Vagina (tissue), 2 donors: Measurements from ENCODE around the gene FAM98C.

ENCODE experiments used
- POLR2AphosphoS5 ChIP-seq, 2 donors: sonication (generic); formaldehyde crosslinking; IDR thresholded peaks; one replicate each; pipeline ENCODE4 v1.9.0; 2017; ENCODE audit warnings: antibody characterized with exemption in 2 of 2, mild to moderate bottlenecking in 2 of 2, low read depth in 1 of 2; ENCODE audit not compliant: insufficient read depth in 1 of 2
- TF ChIP-seq, protein P1 (sequence below), 3 experiments: fragments of 450-650 bp in 2 of 3; fragments of 200-600 bp in 1 of 3; sonication (generic) in 1 of 3; IDR thresholded peaks; one replicate each; pipeline ENCODE4 v1.5.1; 2017 to 2019; ENCODE audit warnings: antibody characterized with exemption in 3 of 3, mild to moderate bottlenecking in 2 of 3, moderate library complexity in 2 of 3

DNA sequence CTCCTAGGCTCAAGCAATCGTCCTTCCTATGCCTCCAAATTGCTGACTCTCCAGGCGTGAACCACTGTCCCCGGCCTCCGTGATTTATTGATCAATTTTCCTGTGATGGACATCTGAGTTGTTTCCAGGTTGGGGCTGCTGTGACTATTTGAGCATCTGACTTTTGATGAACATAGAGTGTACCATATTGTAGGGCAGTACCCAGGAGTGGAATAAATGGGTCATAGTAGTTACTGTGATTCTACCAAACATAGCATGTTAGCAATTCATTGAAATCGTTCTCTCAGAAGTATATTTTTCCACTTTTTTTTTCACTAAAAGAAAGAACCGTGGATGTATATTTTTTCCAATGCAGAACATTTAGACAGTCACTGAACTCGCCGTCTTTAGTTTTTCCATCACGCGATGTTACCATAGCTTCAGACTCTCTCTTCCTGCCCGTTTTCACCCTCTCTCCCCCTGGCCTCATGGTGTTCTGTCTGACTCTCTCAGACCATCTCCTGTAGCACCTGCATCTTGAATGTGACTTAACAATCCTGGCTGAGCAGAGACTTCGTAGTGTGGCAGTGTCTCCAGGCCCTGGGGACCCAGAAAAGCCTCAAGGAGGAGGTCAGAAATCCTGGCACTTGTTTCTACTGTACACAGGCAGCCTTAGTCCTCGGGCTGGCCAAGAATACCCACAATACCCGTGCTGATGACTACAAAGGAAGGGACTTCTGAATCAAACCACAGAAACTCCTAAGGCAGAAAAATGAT is 26.3 kb downstream of the FAM98C start:
- TF ChIP-seq, protein P1, sequence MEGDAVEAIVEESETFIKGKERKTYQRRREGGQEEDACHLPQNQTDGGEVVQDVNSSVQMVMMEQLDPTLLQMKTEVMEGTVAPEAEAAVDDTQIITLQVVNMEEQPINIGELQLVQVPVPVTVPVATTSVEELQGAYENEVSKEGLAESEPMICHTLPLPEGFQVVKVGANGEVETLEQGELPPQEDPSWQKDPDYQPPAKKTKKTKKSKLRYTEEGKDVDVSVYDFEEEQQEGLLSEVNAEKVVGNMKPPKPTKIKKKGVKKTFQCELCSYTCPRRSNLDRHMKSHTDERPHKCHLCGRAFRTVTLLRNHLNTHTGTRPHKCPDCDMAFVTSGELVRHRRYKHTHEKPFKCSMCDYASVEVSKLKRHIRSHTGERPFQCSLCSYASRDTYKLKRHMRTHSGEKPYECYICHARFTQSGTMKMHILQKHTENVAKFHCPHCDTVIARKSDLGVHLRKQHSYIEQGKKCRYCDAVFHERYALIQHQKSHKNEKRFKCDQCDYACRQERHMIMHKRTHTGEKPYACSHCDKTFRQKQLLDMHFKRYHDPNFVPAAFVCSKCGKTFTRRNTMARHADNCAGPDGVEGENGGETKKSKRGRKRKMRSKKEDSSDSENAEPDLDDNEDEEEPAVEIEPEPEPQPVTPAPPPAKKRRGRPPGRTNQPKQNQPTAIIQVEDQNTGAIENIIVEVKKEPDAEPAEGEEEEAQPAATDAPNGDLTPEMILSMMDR (IDR thresholded peaks at IDR 0.05), result no peak
- TF ChIP-seq POLR2AphosphoS5 (IDR thresholded peaks at IDR 0.05; ENCODE audit: insufficient read depth in 1 of 2, low read depth in 1 of 2), result no peak
